Stimulated activated naive CD4-positive, alpha-beta T cell treated with Interleukin-2 at 50 U/mL for 16 hours (primary cell): ENCODE results near the gene DPP9.
A peak's percentile ranks its signal among the peaks of the same experiment; 100 is the strongest.
"Not testable (repeated sequence)": the region's sequence is repeated elsewhere in the genome, so short reads cannot be mapped to it uniquely, and the experiment has no call there.

Source experiments
- DNase-seq: peaks from one replicate; lab custom pipeline; 2025; lab: John Stamatoyannopoulos, UW

Gene DPP9

DNA sequence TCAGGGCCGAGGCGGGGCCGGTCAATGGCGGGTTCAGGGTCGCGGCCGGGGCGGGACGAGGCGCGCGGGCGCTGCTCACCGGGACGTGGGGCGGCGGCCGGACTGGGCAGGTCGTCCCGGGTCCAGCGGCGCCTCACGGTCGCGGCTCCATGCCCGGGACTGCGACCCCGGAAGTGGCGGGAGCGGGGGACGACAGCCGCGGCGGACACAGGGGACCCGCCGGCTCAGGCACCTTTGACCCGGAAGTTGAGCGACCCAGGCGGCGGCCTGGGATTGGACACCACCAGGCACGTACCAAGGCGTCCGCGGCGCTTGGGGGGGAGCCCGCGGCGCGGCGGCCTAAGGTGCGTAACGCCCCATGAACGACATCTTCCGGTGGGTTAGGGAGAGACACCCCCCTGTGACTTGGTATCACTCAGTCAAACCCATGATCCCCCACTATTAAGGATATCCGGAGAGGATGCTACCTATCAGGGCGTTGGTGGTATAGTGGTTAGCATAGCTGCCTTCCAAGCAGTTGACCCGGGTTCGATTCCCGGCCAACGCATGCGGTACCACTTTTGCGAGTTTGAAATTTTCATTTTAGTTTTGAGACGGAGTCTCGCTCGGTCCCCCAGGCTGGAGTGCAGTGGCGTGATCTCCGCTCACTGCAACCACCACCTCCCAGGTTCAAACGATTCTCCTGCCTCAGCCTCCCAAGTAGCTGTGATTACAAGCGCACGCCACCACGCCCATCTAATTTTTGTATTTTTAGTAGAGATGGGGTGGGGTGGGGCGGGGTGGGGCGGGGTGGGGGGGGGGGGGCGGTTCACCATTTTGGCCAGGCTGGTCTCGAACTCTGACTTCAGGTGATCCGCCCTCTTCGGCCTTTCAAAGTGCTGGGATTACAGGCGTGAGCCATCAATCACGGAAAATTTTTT is at the start of gene DPP9:
Gene DPP9 (minus strand): TSS at position 248 of the 920 bp plus-strand sequence. CDS start 3,936 bp downstream, outside the sequence.
- DNase-seq = peak; percentile 97

DNA sequence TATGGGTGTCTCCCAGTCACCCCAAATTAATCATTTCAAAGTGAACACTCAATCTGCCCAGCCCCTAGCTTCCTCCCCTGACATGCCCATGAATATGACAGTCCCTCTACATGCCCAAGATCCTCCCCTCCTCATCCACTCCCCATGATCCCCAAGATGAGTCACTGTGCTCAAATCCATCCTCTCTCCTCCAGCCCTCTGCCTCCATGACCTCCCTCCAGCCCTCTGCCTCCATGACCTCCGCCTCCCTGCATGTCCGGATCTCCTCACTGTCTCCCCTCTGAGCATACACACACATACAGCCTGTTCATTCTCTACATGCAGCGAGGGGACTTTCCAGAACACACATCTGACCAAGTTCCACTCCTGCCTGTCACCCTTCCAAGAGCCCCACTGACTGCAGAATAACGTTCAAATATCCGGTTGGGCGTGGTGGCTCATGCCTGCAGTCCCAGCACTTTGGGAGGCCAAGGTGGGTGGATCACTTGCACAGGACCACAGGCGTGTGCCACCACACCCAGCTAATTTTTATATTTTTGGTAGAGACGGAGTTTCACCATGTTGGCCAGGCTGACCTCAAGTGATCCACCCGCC is 49.5 kb upstream of the DPP9 start:
- DNase-seq = no peak

DNA sequence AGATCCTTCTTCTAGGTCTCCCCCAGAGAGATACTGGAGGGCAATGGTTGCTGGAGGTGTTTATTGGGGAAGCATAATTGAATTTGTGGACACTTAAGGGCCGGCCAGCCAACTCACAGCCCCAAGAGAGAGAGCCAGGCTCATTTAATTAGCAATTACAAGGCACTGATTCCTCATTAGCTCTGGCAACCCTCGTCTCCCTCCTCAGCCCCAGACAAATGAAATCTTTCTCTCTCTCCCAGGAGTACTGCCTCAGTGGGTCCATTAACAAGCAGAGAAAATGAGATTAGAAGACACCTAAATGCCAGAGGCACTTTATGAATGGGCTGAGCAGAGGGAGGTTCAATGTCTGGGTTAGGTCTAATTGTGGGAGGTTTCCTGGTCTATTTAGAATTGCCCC is 48.9 kb upstream of the DPP9 start:
- no peak for DNase-seq

DNA sequence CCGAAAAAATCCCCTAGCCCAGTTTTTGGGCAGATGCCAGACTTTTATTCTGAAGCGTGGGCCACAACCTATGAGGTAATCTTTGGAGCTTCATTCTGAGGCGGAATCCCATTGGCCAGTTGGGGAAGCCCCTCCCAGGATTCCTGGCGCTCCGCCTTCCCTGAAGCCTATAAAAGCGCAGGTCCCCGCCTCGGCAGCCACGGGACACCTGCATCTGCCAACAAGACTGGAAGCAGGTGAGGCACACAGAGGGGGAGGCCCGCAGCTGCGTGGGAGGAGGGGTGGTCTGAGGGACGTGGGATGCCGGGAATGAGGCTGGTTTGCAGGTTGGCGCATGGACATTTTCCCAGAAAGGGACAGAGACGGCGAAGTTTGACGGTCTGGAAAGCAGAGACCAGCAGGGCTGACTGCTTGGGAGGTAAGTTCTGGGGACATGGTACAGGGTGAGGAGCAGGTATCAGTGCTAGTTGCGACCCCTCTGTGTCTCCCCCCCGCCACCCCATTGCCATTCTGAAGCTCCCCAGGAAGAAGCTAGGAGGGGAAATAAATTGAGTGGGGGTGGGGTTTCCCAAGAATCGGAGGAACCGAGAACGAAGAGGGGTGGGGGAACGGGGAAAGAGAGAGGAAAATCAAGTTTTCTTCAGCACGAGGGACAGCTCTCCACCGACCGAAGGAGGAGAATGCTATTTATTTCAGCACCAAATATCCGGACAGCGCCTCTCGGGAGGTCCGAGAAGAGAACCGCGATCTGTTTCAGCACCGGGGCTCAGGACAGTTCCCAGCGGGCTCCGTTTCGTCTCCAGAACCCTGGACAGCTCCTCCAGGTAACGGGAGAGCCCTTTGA is 45.5 kb upstream of the DPP9 start:
- DNase-seq = peak; percentile 56

DNA sequence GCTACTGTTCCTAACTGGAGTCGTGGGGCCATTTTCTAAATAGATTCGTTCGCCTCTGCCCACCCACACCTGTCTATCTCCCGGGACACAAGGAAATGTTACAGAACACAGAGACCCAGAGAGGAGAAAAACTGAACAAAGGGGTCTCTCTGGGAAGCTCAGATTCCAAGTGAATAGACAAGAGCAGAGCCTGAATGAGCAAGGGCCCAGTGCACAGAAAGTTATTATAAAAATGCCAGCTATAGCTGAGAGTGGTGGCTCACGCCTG is 40.7 kb upstream of the DPP9 start:
- no peak for DNase-seq

DNA sequence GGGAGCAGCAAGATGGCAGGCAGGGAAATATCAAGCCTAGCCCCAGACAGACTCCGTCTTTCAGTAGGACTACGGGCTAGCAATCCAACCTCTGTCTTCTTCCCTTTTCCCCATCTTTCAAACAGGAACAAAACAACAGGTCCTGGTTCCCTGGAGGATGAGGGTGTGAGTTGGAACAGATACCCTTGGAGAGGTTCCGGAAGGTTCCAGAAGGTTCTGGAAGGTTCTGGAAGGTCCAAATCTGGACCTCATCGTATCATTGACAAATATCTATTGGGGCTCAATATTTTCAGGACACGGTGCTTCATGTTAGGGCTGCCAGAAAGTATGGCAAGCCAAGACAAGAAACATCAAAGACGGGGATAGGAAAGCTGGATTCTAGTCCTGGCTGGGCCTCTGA is 39.4 kb upstream of the DPP9 start:
- DNase-seq = no peak

GRCh38 chr19:4760285-4760650 is 36.6 kb upstream of the DPP9 start:
- no peak for DNase-seq

DNA sequence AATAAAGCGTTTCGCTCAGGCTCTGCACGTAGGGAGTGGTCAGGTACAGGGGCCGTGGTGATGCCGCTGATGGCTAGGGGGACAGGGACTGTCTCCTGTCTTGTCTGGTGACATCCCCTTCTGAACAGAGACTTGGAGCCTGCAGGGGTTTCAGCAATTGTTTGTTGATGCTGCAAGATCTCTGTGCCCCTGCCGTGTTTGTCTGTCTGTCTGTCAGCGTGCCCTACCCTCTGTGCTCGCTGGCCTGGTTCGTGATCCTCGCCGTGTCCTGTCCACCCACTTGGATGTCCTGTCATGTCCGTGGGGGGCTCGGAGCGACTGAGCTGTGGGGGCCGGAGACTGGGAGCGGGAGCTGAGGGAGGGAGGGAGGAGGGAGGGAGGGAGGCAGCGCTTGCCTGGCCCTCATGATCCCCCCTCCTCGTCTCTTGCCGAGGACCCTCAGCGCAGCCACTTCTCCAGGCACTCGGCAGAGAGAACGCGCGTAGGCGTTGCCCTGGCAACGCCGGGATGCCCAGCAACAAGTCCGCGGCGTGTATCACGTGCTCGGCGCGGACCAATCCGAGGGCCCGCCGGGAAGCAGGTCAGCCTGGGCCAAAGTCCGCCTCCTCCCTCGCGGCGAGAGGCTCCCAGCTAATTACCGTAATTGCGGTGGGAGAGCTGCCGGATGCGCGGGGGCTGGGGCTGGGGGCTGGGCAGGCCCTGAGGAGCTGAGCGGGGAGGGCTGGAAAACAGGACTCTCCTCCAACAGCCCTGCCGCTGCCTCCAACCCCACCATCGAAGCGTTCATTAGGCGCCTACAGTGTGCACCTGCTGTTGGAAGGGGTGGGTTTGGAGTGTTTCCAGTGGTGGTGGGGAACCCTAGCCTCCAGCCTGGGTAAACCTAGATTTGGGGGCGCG is 36.0 kb upstream of the DPP9 start:
- DNase-seq = peak; percentile 51

DNA sequence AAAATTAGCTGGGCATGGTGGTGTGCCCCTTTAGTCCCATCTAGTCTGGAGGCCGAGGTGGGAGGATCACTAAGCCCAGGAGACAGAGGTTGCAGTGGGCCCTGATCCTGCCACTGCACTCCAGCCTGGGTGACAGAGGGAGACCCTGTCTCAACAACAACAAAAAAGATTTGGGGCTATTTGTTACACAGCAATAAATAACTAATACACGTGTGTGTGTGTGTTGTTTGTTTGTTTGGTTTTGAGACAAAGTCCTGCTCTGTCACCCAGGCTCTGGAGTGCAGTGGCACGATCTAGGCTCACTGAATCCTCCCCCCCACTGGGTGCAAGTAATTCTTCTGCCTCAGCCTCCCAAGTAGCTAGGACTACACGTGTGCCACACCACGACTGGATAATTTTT is 35.0 kb upstream of the DPP9 start:
- DNase-seq = no peak

DNA sequence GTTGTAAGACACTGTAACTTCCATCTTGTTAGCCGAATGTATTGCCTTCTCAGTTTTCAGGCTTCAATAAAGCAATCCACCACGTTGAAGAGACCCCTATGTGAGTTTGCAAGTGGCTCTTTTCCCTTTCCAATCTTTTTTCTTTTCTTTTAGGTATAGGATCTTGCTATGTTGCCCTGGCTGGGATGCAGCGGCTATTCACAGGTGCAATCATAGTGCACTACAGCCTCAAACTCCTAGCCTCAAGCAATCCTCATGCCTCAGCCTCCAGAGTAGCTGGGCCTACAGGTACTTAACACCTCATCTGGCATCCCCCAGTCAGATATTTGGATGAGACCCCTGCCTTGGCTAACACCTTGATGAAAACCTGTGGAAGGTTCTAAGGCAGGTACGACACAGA is 34.4 kb upstream of the DPP9 start:
- DNase-seq = no peak

DNA sequence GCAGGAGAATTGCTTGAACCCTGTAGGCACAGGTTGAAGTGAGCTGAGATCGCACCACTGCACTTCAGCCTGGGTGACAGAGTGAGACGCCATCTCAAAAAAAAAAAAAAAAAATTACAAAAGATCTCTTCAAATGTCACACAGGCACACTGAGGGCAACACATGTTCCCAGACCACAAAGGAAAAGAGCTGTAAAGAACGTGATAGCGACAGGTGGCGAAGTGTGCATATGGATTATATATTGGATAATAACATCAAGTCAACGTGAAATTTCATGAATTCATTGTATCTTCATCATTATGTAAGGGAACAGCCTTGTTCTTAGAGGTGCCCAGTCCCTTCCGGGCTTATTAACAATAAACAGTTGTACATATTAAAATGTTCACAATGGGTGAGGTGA is 31.8 kb upstream of the DPP9 start:
- no peak for DNase-seq

- no peak for DNase-seq
Observed at GRCh38 chr19:4754248-4754647, 30.6 kb upstream of the DPP9 start.

DNA sequence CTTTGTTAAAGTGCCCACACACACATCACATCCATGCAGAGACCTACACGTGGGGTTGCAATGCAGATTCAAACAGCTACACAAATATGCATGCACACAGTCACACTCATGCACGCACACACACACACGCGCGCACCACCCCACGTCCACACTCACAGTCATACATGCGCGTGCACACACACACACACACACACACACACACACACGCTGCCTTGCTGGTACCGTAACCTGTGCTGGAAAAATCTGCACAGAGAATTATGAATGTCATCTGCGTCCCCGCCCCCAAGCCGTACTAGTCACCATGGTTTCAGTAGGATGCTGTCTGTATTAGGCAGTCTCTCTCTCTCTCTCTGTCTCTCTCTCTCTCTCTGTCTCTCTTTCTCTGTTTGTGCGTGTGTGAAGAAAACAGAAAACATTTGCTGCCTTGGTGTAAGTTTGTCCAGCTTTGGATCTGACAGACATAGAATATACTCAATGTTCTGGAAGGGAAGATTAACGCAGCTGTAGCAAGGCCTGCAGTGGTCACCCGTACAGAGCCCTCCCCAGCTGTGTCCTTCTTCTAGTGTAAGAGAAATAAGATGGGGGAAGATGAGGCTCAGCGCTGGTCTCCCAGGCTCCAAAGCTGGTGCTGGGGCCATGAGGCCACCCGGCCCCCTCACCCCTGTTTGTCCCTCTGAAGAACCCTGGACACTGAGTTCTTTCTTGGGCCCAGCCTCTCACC is 26.4 kb upstream of the DPP9 start:
- DNase-seq = no peak

GRCh38 chr19:4748589-4748988 is 24.9 kb upstream of the DPP9 start:
- DNase-seq = no peak

GRCh38 chr19:4748185-4748584 is 24.5 kb upstream of the DPP9 start:
- no peak for DNase-seq

DNA sequence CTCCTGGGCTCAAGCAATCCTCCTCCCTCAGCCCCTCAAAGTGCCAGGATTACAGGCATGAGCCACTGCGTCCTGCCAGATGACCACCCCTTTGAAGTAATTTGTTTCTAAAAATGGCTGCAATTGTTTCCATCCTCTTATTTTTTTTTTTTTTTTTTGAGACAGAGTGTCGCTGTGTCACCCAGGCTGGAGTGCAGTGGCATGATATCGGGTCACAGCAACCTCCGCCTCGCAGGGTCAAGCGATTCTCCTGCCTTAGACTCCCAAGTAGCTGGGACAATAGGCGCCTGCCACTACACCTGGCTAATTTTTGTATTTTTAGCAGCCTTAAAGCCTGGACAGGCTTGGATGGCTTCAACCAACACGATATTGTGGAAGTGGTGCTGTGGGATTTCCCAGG is 22.3 kb upstream of the DPP9 start:
- no peak for DNase-seq

- not testable (repeated sequence) for DNase-seq
Observed at GRCh38 chr19:4745175-4745574, 21.5 kb upstream of the DPP9 start.

DNA sequence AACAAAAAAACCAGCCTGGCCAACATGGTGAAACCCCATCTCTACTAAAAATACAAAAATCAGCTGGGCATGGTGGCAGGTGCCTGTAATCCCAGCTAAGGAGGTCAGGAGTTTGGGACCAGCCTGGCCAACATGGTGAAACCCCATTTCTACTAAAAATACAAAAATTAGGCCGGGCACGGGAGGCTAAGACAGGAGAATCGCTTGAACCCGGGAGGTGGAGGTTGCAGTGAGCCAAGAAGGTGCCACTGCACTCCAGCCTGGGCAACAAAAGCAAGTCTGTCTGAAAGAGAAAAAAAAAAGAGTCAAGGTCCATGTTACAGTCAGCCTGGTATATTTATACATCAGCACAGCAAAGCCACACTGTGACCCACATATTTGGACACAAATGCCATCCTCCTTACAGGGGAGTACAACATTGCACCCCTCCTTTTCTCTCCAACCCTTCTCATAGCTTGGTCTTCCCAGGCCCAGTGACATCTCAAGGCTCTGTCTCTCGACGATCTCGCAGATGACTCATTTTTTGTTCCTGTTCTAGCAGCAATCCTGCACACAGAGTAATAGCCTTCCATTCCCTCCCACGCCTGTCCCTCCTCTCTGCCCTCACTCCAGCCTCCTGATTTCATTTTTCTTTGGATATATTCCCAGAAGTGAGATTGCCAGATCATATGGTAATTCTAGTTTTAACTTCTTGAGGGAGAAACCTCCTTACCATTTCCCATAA is 21.0 kb upstream of the DPP9 start:
- DNase-seq = no peak

DNA sequence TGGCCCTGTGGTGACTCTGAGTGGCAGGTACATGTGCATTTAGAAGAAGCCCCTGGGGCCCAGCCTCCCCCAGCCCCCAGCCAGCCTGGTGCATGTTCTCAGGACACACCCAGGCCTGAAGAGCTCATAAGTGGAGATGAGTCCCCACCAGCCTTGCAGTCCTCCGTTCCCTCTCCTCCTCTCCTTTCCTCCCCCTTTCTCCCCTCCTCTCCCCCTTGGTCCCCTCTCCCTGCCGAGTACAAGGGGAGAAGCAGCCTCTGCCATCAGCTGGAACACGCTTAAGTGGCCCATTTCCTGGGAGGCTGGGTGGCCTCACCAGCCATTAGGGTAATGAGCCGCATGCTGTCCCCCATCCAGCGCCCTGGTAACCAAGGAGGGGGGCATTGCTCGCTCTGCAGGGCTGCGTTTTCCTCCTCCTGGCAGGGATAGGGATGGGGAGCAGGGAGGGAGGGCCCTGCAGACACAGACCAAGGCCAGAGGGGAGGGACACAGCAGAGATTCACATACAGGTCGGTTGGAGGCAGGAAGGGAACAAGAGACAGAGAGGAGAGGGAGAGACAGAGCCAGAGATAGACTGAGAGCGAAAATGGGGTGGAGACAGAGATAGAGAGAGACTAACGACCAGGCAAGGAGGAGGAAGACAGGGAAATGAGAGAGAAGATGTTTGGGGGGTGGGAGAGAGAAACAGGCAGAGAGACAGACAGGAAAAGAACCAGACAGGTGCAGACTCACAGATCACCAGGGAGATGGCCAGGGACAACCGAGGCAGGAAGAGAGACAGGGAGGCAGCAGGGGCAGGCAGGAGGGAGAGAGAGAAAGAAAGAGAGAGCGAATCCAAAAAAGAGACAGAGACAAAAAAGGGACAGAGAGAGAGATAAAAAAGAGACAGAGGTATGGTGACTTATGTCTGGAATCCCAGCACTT is 19.3 kb upstream of the DPP9 start:
- DNase-seq = no peak

DNA sequence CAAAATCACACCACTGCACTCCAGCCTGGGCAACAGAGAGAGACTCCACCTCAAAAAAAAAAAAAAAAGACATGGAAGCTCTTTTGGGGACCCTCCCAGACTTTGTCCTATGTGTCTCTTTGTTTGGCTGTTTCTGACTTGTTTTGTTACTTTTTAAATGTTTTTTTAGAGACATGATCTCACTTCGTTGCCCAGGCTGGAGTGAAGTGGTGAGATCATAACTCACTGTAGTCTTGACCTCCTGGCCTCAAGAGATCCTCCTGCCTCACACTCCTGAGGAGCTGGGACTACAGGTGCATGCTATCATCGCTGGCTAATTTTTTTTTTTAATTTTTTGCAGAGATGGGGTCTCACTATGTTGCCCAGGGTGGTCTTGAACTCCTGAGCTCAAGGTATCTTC is 16.4 kb upstream of the DPP9 start:
- DNase-seq = no peak
